Measurements from ENCODE around the gene ADAMTSL3. TPM values are rescaled to one million over a fixed set of nuclear protein-coding genes. Genes with fewer than 3 reads are reported as not detected.

ADAMTSL3 gene
- total RNA-seq, 1 donor: under 0.01 TPM

DNA sequence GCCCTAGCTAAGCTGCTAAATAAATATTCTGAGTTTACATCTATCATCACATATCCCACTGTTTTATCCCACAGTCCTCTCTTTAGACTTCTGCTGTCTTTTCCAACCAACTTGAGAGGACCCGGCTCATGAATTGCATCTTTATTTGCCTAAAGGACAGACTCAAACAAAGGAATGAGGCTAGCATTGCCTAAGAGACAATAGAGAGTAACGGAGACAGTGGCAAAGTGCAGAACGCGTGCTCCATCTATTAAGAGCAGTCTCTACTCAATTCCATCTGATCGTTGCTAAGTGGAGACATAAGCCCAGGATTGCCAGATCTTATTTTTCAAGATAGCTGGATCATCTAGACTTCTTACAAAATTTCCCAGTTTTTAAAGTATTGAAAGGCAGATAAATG lies 2.3 kb downstream of the ADAMTSL3 start:
- DNase-seq (ENCODE audit: low read depth in 2 of 3, low spot score in 2 of 3): no peak

DNA sequence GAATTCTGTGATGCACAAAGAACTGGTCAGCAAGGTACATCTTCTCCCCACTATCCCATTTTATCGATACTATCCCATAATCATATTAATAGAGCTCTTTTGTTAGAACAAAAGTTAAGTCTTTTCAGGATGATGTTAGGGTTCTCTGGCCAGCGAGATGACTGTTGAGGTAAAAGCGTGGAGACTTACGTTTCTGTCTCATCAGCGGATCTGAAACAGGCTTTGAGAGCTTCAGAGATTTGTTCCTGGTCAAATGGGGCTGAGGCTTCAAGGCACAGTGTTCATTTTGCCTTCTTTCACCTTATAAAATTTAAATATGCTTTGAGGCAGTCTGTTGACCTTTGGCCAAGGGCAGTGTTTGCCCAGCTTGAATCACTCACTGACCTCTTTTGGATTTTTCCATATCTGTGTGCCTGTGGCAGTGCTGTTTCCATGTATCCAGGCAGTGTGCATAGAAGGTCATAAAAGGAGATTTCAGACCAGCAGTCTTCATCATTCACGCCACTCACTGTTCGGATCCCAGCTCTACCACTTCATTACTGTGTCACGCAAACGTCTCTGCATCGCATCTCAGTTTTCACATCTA lies 3.1 kb downstream of the ADAMTSL3 start:
- no peak for DNase-seq (ENCODE audit: low read depth in 2 of 3, low spot score in 2 of 3)

DNA sequence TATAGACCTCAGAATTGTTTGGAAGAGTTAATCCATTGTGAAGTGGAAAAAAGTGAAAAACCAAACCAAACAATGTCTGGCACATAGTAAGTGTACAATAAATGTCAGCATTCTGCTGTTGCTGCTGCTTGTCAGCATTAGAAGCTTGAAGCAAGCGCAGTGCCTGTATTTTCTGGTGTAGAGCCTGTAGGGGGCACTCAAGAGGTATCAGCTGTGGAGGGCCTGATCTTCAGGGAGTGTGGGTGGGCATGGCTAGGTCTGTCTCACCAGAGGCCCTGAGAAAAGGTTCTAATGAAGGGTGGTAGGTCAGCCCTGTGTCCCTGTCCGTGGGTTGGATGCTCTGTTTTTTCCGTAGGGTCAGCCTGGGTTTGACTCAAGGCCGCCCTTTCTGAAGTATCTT lies 3.6 kb downstream of the ADAMTSL3 start:
- DNase-seq (ENCODE audit: low read depth in 2 of 3, low spot score in 2 of 3): no peak

DNA sequence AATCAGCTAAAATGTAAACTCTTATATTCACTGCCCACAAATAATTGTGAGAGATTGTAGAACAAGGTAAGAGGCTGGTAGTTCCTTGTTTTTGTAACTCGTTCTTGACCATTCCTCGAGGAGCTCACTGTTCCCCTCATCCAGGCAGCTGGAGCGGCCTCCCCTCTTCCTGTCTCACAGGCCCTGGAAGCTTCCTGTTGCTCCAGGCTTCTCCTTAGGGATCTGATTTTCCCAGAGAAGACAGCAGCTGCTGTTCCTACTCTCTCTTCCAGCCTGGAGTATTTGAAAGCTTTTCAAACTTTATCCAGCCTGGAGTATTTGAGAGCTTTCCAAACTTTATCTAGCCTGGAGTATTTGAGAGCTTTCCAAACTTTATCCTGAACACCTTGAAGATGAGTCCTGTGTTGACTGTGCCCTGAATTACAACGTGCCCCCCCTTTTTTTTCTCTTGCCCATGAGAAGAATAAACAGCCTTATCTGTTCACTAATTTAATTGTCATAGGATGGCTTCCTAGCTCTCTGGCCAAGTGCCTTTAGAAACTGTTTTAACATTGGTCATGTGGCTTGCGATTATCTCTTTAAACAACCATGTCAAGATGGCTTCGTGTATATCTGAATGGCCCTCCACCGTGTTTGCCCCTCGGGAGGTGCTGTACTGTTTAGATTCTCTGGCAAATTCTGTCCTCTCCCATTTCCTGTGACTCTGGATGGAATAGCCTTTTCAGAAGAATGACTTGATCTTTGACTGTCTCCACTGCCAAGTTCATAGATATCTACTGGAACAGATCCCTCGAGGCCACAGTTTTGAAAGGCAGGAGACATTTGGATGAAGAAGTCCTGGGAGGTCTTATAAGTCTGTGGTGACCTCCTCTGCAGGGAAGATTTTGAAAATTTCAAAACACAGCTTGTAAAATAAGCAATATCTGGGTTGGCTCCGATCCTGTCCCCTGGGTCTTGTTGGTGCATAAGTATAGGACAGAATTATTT lies 4.8 kb downstream of the ADAMTSL3 start:
- DNase-seq (ENCODE audit: low read depth in 2 of 3, low spot score in 2 of 3): no peak

DNA sequence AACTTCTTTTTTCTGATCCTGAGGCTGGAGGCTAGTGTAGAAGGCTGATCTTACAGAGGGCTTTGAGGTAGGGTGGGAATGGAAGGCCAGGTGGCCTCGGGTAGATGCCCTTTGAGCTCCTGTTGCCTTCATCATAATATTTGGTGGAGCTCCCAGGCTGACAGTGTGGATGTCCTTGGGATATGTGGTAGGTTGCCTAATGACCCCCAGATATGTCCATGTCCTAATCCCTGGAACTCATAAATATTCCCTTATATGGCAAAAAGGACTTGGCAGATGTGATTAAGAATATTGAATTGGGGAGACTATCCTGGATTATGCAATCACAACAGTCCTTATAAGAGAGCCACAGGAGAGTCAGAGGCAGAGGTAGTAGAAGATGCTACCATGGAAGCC lies 5.5 kb downstream of the ADAMTSL3 start:
- no peak for DNase-seq (ENCODE audit: low read depth in 2 of 3, low spot score in 2 of 3)

DNA sequence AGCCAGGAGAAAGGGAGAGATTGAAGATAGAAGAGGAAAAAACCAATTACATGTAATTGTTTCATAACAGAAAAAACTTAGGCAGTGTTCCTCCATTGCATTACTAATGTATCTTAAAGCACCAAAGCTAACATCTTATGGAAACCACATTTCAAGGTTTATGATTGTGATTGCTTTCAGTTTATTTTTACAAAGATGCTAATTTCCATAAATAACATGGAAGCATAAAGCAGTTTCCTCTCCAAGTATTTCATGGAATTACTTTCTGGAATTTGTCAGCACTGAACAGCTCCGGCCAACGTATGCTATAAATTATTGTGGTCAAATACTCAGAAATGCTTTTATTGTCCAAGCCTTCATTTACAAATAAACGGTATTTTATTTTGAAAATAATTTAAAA lies 11.6 kb downstream of the ADAMTSL3 start:
- no peak for DNase-seq (ENCODE audit: low read depth in 2 of 3, low spot score in 2 of 3)

GRCh38 chr15:83670672-83671229 lies 16.8 kb downstream of the ADAMTSL3 start:
- DNase-seq (ENCODE audit: low read depth in 2 of 3, low spot score in 2 of 3): no peak

DNA sequence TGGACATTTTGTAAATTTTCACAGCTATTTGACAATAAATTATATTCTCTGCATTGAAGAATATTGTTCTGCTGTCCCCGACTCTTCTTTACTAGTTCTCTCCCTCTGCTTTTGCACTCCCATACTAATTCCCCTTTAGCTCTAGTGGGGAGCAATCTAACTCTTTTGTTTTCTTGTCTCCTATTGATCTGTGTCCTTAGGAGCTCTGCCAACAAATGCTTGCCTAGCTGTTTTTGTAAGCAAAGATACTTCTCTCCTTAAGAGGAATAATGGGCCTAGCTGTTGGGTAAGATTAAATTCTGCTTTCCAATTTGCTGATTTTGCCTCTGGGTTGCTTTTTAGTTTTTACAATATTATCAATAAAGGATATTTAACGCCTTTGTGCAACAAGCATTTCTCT lies 17.7 kb downstream of the ADAMTSL3 start:
- no peak for DNase-seq (ENCODE audit: low read depth in 2 of 3, low spot score in 2 of 3)

DNA sequence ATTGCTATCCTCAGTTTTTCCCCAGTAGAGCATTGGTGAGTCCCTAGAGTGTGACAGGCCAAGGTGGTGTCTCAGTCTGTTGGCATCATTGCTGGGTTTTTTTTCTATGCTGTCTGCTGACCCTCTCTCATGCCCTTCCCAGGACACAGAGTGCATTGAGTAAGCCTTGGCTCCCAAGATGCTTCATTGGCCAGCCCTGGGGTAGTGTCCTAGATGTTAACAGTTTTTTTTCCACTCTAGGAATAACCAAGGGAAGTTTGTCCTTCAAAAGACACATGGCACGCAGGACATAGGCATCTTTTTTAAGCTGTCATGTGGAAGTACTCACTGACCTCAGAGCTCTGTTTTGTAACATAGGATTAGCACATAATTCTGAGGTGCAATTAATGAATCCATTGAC lies 19.5 kb downstream of the ADAMTSL3 start:
- no peak for DNase-seq (ENCODE audit: low read depth in 2 of 3, low spot score in 2 of 3)

- DNase-seq (ENCODE audit: low read depth in 2 of 3, low spot score in 2 of 3): no peak
These were observed 28.7 kb downstream of the ADAMTSL3 start for GRCh38 chr15:83682476-83683088.

DNA sequence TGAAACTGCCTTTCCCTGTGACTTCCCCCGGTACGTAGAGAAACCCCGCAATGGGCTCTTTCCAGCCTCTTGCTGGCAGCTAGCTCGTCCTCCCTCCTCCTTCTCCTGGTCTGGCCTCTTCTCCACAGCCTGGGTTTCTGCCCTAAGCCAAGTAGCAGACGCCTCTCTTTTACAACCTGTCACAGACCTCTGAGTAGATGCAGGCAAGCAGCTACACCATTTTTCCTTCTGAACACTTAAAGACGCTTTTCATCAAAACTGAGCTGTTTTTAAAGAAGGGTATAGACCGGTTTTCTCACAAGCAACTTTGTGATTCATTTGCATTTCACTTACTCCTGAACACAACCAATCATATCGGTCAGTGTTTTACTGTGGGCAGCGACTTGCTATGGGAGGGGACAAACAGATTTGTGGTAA lies 32.0 kb downstream of the ADAMTSL3 start:
- DNase-seq (ENCODE audit: low read depth in 2 of 3, low spot score in 2 of 3): no peak

GRCh38 chr15:83688201-83688600 lies 34.3 kb downstream of the ADAMTSL3 start:
- no peak for DNase-seq (ENCODE audit: low read depth in 2 of 3, low spot score in 2 of 3)

GRCh38 chr15:83690676-83691075 lies 36.8 kb downstream of the ADAMTSL3 start:
- no peak for DNase-seq (ENCODE audit: low read depth in 2 of 3, low spot score in 2 of 3)

- no peak for DNase-seq (ENCODE audit: low read depth in 2 of 3, low spot score in 2 of 3)
These were observed 39.0 kb downstream of the ADAMTSL3 start for GRCh38 chr15:83692746-83693581.

DNA sequence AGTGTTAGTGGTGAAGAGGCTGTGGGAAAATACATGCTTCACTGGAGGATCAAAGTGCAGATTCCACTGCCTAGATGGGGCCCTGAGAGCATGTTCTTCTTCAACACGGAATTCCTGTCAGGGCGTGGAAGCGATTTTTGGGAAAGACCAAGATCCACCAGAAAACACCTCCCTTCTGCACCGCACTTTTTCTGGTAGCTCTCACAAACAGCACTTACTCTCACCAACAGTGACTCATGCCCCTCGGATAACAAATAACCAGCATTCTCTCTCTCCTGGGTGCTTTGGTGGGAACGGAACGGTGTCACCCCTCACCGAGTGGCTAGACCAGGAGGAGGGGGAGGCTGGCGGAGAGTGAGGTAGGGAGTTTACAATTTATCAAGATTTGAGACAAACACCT lies 40.1 kb downstream of the ADAMTSL3 start:
- DNase-seq (ENCODE audit: low read depth in 2 of 3, low spot score in 2 of 3): peak in 2 of 3 donors; percentile 0 to 2

GRCh38 chr15:83694536-83694935 lies 40.6 kb downstream of the ADAMTSL3 start:
- no peak for DNase-seq (ENCODE audit: low read depth in 2 of 3, low spot score in 2 of 3)

DNA sequence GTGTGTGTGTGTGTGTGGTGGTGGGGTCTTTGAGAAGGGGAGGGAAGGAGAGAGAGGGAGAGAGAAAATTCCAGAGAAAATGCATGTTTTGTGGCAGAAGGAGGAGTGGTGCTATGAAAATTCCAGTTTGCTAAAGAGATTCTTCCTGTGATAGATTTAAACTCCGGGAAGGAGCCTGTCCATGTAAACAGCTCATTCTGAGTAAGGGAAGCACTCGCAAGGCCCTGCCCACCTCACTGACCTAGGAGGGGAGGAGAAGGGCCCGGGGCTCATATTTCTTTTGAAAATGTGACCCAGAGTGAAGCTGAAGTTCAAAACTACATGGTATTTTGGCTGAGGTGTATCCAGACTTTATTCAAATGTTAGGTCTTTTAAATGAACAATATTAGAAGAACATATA lies 41.3 kb downstream of the ADAMTSL3 start:
- DNase-seq (ENCODE audit: low read depth in 2 of 3, low spot score in 2 of 3): no peak

GRCh38 chr15:83695901-83696425 lies 42.0 kb downstream of the ADAMTSL3 start:
- no peak for DNase-seq (ENCODE audit: low read depth in 2 of 3, low spot score in 2 of 3)

- no peak for DNase-seq (ENCODE audit: low read depth in 2 of 3, low spot score in 2 of 3)
These were observed 43.8 kb downstream of the ADAMTSL3 start for GRCh38 chr15:83697716-83698115.

GRCh38 chr15:83698294-83698693 lies 44.4 kb downstream of the ADAMTSL3 start:
- no peak for DNase-seq (ENCODE audit: low read depth in 2 of 3, low spot score in 2 of 3)

All from hematopoietic multipotent progenitor cell (in vitro differentiated cells).